ENCODE results near the gene ZCCHC13.

- TF ChIP-seq CTCF (conservative IDR thresholded peaks at IDR 0.05 in 1 of 2, IDR thresholded peaks at IDR 0.05 in 1 of 2; ENCODE audit: low read depth in 1 of 2, low read length in 2 of 2) (peak; percentile 20 to 25), EZH2 (IDR thresholded peaks at IDR 0.05; ENCODE audit: low read length, missing control alignments) (no peak)
Observed at GRCh38 chrX:74291964-74292807, 11.8 kb upstream of the ZCCHC13 start.
